ENCODE results near the gene EDIL3.
"Not testable (repeated sequence)": the region's sequence is repeated elsewhere in the genome, so short reads cannot be mapped to it uniquely, and the experiment has no call there.

The EDIL3 gene

GRCh38 chr5:84378420-84378819 lies 6.3 kb downstream of the EDIL3 start:
- DNase-seq, result no peak

- no peak for DNase-seq
Measured at GRCh38 chr5:84376346-84376745, 8.3 kb downstream of the EDIL3 start.

GRCh38 chr5:84374568-84374967 lies 10.1 kb downstream of the EDIL3 start:
- no peak for DNase-seq

- DNase-seq, result no peak
Measured at GRCh38 chr5:84373506-84373905, 11.2 kb downstream of the EDIL3 start.

- no peak for DNase-seq
Measured at GRCh38 chr5:84372066-84372695, 12.5 kb downstream of the EDIL3 start.

- DNase-seq, result no peak
Measured at GRCh38 chr5:84370176-84370575, 14.5 kb downstream of the EDIL3 start.

GRCh38 chr5:84364043-84364442 lies 20.6 kb downstream of the EDIL3 start:
- no peak for DNase-seq

- no peak for DNase-seq
Measured at GRCh38 chr5:84362061-84362720, 22.5 kb downstream of the EDIL3 start.

GRCh38 chr5:84361572-84361971 lies 23.1 kb downstream of the EDIL3 start:
- DNase-seq, result no peak

GRCh38 chr5:84360056-84360455 lies 24.6 kb downstream of the EDIL3 start:
- no peak for DNase-seq

GRCh38 chr5:84354101-84354500 lies 30.6 kb downstream of the EDIL3 start:
- no peak for DNase-seq

GRCh38 chr5:84344788-84345187 lies 39.9 kb downstream of the EDIL3 start:
- DNase-seq, result no peak

- no peak for DNase-seq
Measured at GRCh38 chr5:84343171-84343570, 41.5 kb downstream of the EDIL3 start.

- no peak for DNase-seq
Measured at GRCh38 chr5:84332106-84332505, 52.6 kb downstream of the EDIL3 start.

GRCh38 chr5:84327591-84327990 lies 57.1 kb downstream of the EDIL3 start:
- DNase-seq, result no peak

- no peak for DNase-seq
Measured at GRCh38 chr5:84322646-84323045, 62.0 kb downstream of the EDIL3 start.

- not testable (repeated sequence) for DNase-seq
Measured at GRCh38 chr5:84317826-84318225, 66.9 kb downstream of the EDIL3 start.

- DNase-seq, result not testable (repeated sequence)
Measured at GRCh38 chr5:84312280-84312679, 72.4 kb downstream of the EDIL3 start.

GRCh38 chr5:84309850-84310249 lies 74.8 kb downstream of the EDIL3 start:
- DNase-seq, result not testable (repeated sequence)

- DNase-seq, result no peak
Measured at GRCh38 chr5:84306601-84307000, 78.1 kb downstream of the EDIL3 start.

GRCh38 chr5:84304599-84304998 lies 80.1 kb downstream of the EDIL3 start:
- DNase-seq, result no peak

- no peak for DNase-seq
Measured at GRCh38 chr5:84303315-84303714, 81.4 kb downstream of the EDIL3 start.

GRCh38 chr5:84301535-84301934 lies 83.1 kb downstream of the EDIL3 start:
- DNase-seq, result no peak

GRCh38 chr5:84299959-84300358 lies 84.7 kb downstream of the EDIL3 start:
- no peak for DNase-seq

GRCh38 chr5:84298628-84299027 lies 86.1 kb downstream of the EDIL3 start:
- DNase-seq, result no peak

All from NCI-H1048 (cell line).